ENCODE results near the gene UTF1.

GRCh38 chr10:133277277-133277992 is 47.4 kb downstream of the UTF1 start:
- TF ChIP-seq CTCF (IDR thresholded peaks at IDR 0.05; ENCODE audit: poor library complexity, severe bottlenecking): no peak
- no peak for TF ChIP-seq POLR2AphosphoS5 (IDR thresholded peaks at IDR 0.05)
- TF ChIP-seq EZH2 (IDR thresholded peaks at IDR 0.05; ENCODE audit: borderline replicate concordance, insufficient read depth, low read length, poor library complexity, severe bottlenecking): no peak
- no peak for TF ChIP-seq TAF1 (IDR thresholded peaks at IDR 0.05; ENCODE audit: low read depth)
- TF ChIP-seq MXI1 (conservative IDR thresholded peaks at IDR 0.05; ENCODE audit: poor library complexity, severe bottlenecking): no peak
- no peak for TF ChIP-seq RAD21 (conservative IDR thresholded peaks at IDR 0.05)
- TF ChIP-seq EP300 (conservative IDR thresholded peaks at IDR 0.05; ENCODE audit: poor library complexity, severe bottlenecking): no peak
